Endothelial cell of umbilical vein (primary cell): ENCODE measurements around the gene DALRD3.

ENCODE experiments used
- CTCF ChIP-seq, 2 donors: IDR thresholded peaks; 1 replicate in 1 of 2; 2 replicates in 1 of 2; pipeline ENCODE4 v1.5.1; 2011; ENCODE audit warnings: low read length in 2 of 2, mild to moderate bottlenecking in 2 of 2, moderate library complexity in 2 of 2, control low read depth in 1 of 2, inconsistent platforms in 1 of 2, low read depth in 1 of 2; ENCODE audit not compliant: insufficient read depth in 1 of 2; ENCODE audit errors: extremely low read depth in 1 of 2
- FOS ChIP-seq: IDR thresholded peaks from 2 replicates; pipeline ENCODE4 v1.6.1; 2011; ENCODE audit warnings: mild to moderate bottlenecking, low read length, moderate library complexity, borderline replicate concordance; ENCODE audit not compliant: insufficient read depth
- JUN ChIP-seq: IDR thresholded peaks from 2 replicates; pipeline ENCODE4 v1.6.1; 2011; ENCODE audit warnings: borderline replicate concordance, low read depth; ENCODE audit not compliant: insufficient read length, insufficient read depth
- POLR2A ChIP-seq: IDR thresholded peaks from 2 replicates; pipeline ENCODE4 v1.6.1; 2012; ENCODE audit warnings: low read depth, mild to moderate bottlenecking, control low read depth, low read length

GRCh38 chr3:49034650-49035049 is 16.3 kb upstream of the DALRD3 start:
- TF ChIP-seq POLR2A (no peak), CTCF (IDR thresholded peaks at IDR 0.05; ENCODE audit: extremely low read depth in 1 of 2, insufficient read depth in 1 of 2, low read depth in 1 of 2, low read length in 2 of 2) (no peak), FOS (no peak), JUN (no peak)
